GM18499 (cell line): ENCODE results near the gene YDJC.
"Not testable (repeated sequence)": the region's sequence is repeated elsewhere in the genome, so short reads cannot be mapped to it uniquely, and the experiment has no call there.

ENCODE experiments used
- ATAC-seq: cut with Tn5 transposase; IDR thresholded peaks from one replicate; pipeline ENCODE4 v1.9.1; 2021; ENCODE audit warnings: moderate number of reproducible peaks; ENCODE audit not compliant: insufficient read depth, unreplicated experiment

YDJC gene

GRCh38 chr22:21633481-21633880 lies 3.7 kb upstream of the YDJC start:
- ATAC-seq: no peak

DNA sequence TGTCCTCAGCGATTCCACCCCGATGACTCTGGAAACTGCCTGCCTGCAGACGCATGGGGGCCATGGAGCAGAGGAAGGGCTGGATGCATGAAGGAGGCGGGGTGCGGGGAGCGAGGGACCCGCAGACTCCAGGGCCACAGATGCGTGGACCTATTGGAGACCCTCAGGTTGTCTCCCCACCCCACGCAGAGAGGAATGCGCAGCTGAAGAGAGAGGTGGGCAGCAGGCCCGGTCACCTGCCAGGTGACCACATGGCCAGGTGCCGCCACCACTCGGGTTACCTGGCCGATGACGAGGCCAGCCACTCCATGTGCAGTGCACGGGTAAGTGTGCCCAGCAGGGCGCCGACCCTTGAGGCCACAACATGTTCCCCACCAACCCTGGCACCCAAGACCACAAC lies 3.1 kb upstream of the YDJC start:
- ATAC-seq: no peak

DNA sequence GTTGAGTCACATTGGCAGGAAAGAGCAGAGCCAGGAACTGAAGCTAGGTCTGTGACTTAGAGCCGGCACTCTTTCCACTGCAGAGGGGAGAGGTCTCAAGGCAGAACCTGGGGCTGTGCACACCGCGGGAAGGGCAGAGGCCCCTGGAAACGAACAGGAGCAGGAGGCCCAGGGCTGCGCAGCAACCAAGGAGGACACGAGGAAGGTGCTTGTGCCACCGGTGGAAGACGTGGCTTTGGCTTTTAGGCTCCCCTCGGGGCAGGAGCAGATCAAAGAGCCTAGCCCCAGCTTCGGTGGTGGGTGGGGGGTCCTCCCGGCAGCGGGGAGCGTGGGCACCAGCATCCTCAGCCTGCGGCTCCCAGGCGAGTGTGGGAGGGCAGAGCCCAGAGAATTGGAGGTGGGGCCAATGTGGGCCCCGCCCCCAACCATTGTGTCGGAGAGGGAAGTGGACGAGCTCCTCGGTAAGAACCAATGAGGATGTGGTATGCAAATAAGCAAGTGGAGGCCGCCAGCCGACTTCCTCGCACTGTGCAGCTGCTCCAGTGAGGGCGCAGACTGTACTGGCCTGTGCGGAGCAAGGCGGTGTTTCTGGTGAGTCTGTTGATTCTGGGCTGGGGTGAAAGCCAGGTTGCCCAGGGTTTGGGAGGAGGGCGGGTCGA lies 2.5 kb upstream of the YDJC start, which contains the start of gene CCDC116:
Gene CCDC116, plus strand, starts transcription at position 524 of the 659 bp plus-strand sequence. CDS start 422 bp downstream, outside the sequence.
- ATAC-seq: no peak

GRCh38 chr22:21631025-21631424 lies 1.2 kb upstream of the YDJC start:
- no peak for ATAC-seq

- ATAC-seq: no peak
These were observed 1.2 kb downstream of the YDJC start for GRCh38 chr22:21628386-21629254.

GRCh38 chr22:21626735-21627469 lies 2.9 kb downstream of the YDJC start:
- no peak for ATAC-seq

- ATAC-seq: no peak
These were observed 3.6 kb downstream of the YDJC start for GRCh38 chr22:21626073-21626734.

DNA sequence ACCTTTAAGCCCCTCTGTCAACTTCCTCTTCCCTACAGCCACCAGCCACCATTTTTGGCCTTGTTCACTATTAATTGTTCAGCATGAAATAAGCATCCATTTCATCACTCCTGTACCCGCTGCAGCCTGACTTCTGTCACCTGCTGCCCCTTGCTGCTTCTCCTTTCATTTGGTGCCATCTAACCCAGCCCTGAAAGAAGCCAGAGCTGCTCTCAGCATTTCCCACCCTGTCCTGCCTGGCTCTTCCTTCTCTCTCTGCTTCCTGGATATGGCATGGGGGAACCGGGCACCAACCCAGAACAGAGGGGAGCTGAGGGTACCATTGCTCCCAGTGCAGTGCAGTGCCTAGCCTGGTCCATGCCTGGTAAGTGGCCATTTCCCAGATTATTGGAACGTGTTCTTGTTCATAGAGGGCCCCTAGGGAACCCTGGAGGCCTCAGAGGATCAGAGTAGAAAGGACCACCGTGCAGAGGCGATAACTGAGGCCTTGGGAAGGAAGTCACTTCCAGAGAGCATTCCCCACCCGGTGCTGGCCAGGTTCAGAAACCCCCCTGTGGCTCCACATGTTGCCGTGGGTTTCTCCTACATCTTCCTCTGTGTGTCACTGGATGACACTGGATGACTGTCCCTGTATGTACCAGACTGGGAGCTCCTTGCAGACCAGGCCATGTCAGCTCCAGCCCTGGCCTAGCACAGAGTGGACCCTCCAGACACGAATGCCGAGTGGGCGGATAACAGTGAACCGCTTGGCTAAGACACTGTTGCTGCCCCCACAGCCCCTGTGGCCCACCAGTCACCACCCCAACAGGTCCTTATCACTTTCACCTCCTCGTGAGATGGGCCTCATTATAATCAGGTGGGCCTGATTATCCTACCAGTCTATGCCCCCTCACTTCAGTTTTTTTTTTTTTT lies 4.7 kb downstream of the YDJC start:
- ATAC-seq: no peak

DNA sequence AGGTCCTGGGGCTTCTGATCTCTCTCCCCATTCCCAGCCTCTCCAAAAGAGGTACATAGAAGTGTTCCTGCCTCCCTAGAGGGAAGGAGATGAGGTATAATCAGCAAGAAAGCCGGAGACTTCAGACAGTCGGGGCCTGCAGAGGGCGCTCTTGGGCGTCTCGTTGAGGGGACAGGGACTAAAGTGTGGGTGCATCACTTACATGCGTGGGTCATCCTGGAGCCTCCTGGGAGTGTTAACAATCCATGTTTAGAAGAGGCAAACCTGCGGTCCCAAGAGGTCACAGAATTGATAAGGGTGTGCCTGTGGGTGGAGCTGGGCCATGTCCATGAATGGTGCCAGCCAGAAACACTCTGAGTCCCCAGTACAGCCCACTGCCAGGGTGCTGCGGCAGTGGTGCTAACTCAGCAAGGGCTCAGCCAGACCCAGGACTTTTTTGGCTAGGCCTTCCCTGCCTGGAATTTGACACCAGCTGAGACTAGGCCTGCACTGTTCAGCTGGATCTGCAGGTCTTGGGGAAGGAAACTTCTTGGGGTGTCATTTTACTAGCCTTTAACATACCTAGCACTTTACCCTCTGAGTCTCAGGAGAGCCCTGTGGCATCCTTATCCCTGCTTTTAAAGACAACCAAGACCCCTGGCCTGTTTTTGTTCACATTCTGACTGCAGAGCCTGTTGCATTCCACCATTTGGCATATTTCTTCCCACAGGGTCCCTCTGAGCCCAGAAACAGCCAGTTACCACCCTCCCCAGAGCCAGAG lies 5.5 kb downstream of the YDJC start:
- ATAC-seq: no peak

- no peak for ATAC-seq
These were observed 6.2 kb downstream of the YDJC start for GRCh38 chr22:21623648-21623970.

GRCh38 chr22:21622919-21623647 lies 6.7 kb downstream of the YDJC start:
- ATAC-seq: no peak

- no peak for ATAC-seq
These were observed 7.6 kb downstream of the YDJC start for GRCh38 chr22:21622011-21622918.

DNA sequence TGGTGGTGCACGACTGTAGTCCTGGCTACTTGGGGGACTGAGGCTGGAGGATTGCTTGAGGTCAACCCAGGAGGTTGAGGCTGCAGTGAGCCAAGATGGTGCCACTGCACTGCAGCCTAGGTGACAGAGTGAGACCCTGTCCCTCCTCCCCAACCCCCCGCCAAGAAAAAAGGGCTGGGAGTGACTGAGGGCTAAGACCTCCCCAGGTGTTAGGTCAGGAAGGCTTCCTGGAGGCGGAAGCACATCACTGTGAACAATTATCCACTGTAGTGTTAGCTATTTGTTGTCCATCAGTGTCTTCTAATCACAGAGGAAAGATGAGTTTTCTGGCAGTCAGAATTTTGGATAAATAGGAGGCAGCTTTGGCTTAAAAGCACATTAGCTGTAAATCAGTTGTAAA lies 8.8 kb downstream of the YDJC start:
- ATAC-seq: no peak

- ATAC-seq: not testable (repeated sequence)
These were observed 12.5 kb downstream of the YDJC start for GRCh38 chr22:21617337-21617736.

DNA sequence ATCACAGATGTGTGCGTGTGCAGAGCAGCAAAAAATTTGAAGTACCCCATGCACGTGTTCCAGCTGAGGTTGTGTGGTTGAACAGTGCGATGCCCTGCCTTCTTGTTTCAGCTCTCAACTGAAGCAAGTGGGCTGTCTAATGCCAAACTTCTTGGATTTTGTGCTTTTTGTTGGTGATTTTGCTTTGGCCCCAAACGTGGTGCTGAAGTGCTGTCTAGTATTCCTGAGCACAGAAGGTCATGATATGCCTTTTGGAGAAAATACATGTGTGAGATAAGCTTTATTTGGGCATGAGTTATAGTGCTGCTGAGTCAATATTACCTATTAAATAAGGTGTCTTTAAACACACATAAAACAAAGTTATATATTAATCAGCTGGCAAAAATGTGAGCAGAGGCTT lies 14.1 kb downstream of the YDJC start:
- no peak for ATAC-seq

DNA sequence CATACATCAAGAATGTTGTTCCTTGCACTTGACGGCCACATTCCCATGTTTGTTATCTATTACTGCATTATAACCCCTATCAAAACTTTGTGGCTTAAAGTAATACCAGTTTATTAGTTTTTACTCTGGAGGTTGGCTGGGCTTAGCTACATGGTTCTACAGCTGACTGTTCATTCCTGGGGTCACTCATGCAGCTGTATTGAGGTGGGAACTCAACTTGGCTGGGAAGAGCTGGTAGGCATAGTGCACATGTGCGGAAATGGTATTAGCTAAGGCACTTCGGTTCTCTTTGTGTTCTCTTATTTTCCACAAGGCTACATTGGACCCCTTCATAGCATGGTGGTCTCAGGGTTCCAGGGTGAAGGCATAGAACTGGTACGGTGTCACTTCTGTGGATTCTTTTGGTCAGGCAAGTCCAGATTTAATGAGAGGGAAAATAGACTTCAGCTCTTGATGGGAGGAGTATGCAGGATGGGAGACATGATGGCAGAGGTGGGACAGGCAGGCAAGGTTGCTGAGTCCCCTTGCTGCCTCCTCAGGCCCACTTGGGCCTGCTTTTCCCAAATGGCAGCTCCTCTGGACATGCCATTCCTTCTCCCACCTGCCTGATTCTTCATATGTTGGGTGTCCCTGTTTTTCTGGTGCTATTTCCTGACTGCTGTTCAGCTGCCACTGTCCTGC lies 16.1 kb downstream of the YDJC start:
- ATAC-seq: no peak

- no peak for ATAC-seq
These were observed 17.0 kb downstream of the YDJC start for GRCh38 chr22:21612858-21613257.
